ENCODE measurements around the gene MACROD2. TPM values are rescaled to one million over a fixed set of nuclear protein-coding genes. Genes with fewer than 3 reads are reported as not detected.

MACROD2 gene
- polyA plus RNA-seq, 1 donor from 2014 or later, result 23.2 TPM

DNA sequence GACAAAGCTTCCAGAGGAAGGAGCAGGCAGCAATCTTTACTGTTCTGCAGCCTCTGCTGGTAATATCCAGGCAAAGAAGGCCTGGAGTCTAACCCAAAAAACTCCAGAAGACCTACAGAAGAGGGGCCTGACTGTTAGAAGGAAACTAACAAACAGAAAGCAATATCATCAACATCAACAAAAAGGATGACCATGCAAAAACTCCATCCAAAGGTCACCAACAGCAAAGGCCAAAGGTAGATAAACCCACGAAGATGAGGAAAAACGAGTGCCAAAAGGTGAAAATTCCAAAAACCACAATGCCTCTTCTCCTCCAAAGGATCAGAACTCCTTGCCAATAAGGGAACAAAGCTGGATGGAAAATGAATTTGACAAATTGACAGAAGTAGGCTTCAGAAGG, 811.9 kb downstream of the MACROD2 start:
- H4K20me1 ChIP-seq (ENCODE audit: insufficient read depth), result no peaks in the 10 kb centered on the region
- no peak overlapping the region for H2AFZ ChIP-seq (ENCODE audit: low read depth, low read length)
- H3K27ac ChIP-seq (ENCODE audit: low read length), result no peak overlapping the region
- H3K9ac ChIP-seq (ENCODE audit: low read length), result no peak overlapping the region
- H3K4me2 ChIP-seq (ENCODE audit: low read length), result no peak overlapping the region
- H3K4me3 ChIP-seq (ENCODE audit: low read length), result no peak overlapping the region
- H3K27me3 ChIP-seq (ENCODE audit: insufficient read depth, low read depth, low read length), result no peaks in the 10 kb centered on the region
- no peaks in the 10 kb centered on the region for H3K79me2 ChIP-seq (replicated peaks; ENCODE audit: insufficient read depth, low read length)
- H3K36me3 ChIP-seq (ENCODE audit: insufficient read depth, low read length), result no peaks in the 10 kb centered on the region
- H3K9me2 ChIP-seq (ENCODE audit: insufficient read depth, low read length), result no peaks in the 10 kb centered on the region
- H3K9me3 ChIP-seq (ENCODE audit: low read length), result peaks cover 9% of the 10 kb centered on the region
- H3F3A ChIP-seq (ENCODE audit: insufficient read depth, low read length, poor library complexity, severe bottlenecking), result no peaks in the 10 kb centered on the region
- TF ChIP-seq SMC3 (conservative IDR thresholded peaks at IDR 0.05; ENCODE audit: poor library complexity) (no peak), CTCF (IDR thresholded peaks at IDR 0.05; ENCODE audit: poor library complexity, severe bottlenecking) (no peak), POLR2AphosphoS5 (IDR thresholded peaks at IDR 0.05) (no peak), EP300 (conservative IDR thresholded peaks at IDR 0.05; ENCODE audit: poor library complexity, severe bottlenecking) (no peak), TAF1 (IDR thresholded peaks at IDR 0.05; ENCODE audit: low read depth) (no peak), RAD21 (conservative IDR thresholded peaks at IDR 0.05) (no peak), MXI1 (conservative IDR thresholded peaks at IDR 0.05; ENCODE audit: poor library complexity, severe bottlenecking) (no peak), REST (IDR thresholded peaks at IDR 0.05; ENCODE audit: borderline replicate concordance) (no peak), EZH2 (IDR thresholded peaks at IDR 0.05; ENCODE audit: borderline replicate concordance, insufficient read depth, low read length, poor library complexity, severe bottlenecking) (no peak)

- Histone ChIP-seq H2AFZ (ENCODE audit: low read depth, low read length) (no peak overlapping the region), H3K4me3 (ENCODE audit: low read length) (no peak overlapping the region), H3K9ac (ENCODE audit: low read length) (no peak overlapping the region), H4K20me1 (ENCODE audit: insufficient read depth) (no peaks in the 10 kb centered on the region), H3K4me2 (ENCODE audit: low read length) (no peak overlapping the region), H3K27me3 (ENCODE audit: insufficient read depth, low read depth, low read length) (no peaks in the 10 kb centered on the region), H3F3A (ENCODE audit: insufficient read depth, low read length, poor library complexity, severe bottlenecking) (no peaks in the 10 kb centered on the region), H3K9me3 (ENCODE audit: low read length) (no peaks in the 10 kb centered on the region), H3K9me2 (ENCODE audit: insufficient read depth, low read length) (no peaks in the 10 kb centered on the region), H3K27ac (ENCODE audit: low read length) (no peak overlapping the region), H3K79me2 (replicated peaks; ENCODE audit: insufficient read depth, low read length) (no peaks in the 10 kb centered on the region), H3K36me3 (ENCODE audit: insufficient read depth, low read length) (no peaks in the 10 kb centered on the region)
- no peak for TF ChIP-seq REST (IDR thresholded peaks at IDR 0.05; ENCODE audit: borderline replicate concordance)
- no peak for TF ChIP-seq CTCF (IDR thresholded peaks at IDR 0.05; ENCODE audit: poor library complexity, severe bottlenecking)
- TF ChIP-seq SMC3 (conservative IDR thresholded peaks at IDR 0.05; ENCODE audit: poor library complexity), result no peak
Measured at GRCh38 chr20:14815340-14815739, 820.0 kb downstream of the MACROD2 start.
